Measurements from ENCODE around the gene GP1BA.

GP1BA gene

DNA sequence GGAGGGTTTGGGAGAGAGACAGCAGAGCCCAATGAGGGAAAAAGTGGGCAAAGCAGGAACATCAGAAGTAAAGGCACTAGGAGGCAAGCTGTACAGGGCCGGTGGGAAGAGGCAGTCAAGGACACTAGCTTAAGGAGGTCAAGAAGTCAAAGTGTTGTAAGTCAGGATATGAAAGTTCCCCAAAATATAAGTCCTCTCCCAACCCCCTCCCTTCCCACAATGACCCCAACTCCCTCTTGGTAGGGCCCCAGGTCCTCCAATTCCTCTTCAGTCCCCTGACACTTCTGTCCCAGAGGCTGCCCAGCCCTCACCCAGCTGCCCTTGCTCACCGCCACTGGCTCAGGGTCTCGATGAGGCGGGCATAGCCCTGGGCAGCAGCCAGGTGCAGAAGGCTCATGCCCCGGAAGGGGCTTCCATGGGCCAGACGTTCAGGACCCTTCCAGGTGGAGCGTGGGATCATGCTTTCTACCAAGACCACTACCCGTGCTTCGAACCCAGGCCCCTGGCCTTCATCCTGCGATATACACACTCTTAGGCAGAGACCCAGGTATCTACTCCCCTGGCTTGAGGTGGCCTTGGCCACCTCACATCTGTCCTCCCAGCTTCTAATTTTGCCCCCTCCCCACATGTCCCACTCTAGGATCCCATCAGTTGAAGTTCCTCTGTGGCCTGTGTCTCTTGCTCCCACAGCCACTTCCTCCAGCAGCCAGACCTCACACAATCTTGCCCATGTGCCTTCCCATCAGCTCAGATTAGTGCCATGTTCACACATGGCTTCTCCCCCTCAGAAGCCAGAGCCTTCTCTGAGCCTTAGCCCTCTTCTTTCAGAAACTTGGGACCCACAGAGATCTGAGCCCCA, 41.4 kb downstream of the GP1BA start:
- DNase-seq (ENCODE audit: low read depth in 2 of 2): no peak

GRCh38 chr17:4974115-4974670, 42.1 kb downstream of the GP1BA start:
- DNase-seq (ENCODE audit: low read depth in 2 of 2): no peak

GRCh38 chr17:4978726-4979125, 46.6 kb downstream of the GP1BA start:
- DNase-seq (ENCODE audit: low read depth in 2 of 2): no peak

DNA sequence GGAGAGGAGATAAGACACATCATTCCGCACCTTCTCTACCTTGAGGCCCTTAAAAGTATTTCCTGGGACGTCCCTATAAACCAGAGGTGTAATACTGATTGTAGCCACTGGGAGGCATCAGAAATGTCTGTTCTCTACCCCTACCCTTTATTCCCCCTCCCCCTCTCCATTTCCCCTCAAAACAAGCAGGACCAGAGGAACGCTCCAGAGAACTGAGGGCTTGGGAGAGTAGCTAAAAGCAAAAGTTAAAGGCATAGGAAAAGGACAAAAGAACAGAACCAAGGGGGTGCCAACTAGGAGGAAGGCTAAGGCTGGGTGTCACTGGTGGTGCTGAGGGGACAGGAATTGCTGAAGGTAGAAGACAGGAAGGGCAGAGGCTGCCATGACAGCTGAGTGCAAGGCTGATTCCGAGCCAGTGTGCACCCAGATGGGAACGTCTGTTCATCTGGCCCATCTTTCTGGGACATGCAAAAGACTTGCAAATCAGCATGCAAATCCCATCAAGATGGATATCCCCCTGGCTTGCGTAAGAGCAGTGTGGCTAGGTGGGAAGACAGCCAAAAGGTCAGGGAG, 48.7 kb downstream of the GP1BA start:
- peak in 1 of 2 donors; percentile 25 for DNase-seq (ENCODE audit: low read depth in 2 of 2)

GRCh38 chr17:4982305-4982704, 50.2 kb downstream of the GP1BA start:
- DNase-seq (ENCODE audit: low read depth in 2 of 2): no peak

All from stimulated activated CD4-positive, alpha-beta T cell treated with anti-CD3 and anti-CD28 coated beads, Interleukin-4, amount 100 ng/mL, for 48 hours (primary cell).